PC-9 (cell line): ENCODE measurements around the gene HDHD5.

Experiments
- EZH2 ChIP-seq: fragments of 200-600 bp; sonication (generic); IDR thresholded peaks from 2 replicates; pipeline ENCODE4 v1.8.0; 2017; ENCODE audit warnings: antibody characterized with exemption, low read depth
- TF ChIP-seq, protein P1 (sequence below): fragments of 200-600 bp; sonication (generic); conservative IDR thresholded peaks from 2 replicates; pipeline ENCODE4 v1.6.1; 2017; ENCODE audit warnings: mixed run types, antibody characterized with exemption, mild to moderate bottlenecking, moderate library complexity

DNA sequence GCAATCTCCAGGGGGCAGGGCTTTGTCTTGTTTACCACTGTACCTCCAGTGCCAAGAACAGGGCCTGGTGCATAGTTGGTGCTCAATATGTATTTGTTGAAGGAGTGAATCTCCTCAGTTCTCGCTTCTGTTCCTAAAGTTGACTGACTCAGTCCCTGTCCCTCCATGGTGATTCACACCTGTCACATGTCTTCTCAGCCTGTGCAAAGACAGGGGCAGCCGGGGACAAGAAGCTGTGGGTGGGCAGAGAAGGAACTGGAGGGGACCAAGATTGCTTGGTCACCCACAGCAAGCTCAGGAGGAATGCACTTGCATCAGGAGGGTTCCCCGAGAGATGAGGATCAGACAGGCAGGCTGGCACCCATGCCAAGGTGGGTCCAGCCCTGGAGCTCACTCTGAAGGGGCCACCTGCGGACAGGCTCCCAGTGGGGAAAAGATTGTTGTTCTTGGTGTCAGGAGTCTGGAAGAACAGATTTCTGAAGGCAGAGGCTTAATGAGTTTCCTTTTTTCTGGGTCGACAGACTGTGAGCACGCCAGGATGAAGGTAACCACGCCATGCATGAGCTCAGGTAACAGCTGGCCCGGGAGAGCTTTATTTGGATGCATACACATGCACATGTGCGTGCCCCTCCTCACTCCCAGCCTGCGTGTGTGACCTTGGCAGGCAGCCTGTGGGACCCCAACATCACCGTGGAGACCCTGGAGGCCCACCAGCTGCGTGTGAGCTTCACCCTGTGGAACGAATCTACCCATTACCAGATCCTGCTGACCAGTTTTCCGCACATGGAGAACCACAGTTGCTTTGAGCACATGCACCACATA is 57.4 kb downstream of the HDHD5 start:
- TF ChIP-seq, protein P1, sequence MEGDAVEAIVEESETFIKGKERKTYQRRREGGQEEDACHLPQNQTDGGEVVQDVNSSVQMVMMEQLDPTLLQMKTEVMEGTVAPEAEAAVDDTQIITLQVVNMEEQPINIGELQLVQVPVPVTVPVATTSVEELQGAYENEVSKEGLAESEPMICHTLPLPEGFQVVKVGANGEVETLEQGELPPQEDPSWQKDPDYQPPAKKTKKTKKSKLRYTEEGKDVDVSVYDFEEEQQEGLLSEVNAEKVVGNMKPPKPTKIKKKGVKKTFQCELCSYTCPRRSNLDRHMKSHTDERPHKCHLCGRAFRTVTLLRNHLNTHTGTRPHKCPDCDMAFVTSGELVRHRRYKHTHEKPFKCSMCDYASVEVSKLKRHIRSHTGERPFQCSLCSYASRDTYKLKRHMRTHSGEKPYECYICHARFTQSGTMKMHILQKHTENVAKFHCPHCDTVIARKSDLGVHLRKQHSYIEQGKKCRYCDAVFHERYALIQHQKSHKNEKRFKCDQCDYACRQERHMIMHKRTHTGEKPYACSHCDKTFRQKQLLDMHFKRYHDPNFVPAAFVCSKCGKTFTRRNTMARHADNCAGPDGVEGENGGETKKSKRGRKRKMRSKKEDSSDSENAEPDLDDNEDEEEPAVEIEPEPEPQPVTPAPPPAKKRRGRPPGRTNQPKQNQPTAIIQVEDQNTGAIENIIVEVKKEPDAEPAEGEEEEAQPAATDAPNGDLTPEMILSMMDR = no peak
- no peak for TF ChIP-seq EZH2
